Lung (tissue), 12 donors: ENCODE results near the gene RABEPK. TPM values are rescaled to one million over a fixed set of nuclear protein-coding genes. Genes with fewer than 3 reads are reported as not detected.

Experiments used
- ATAC-seq: fragments of 200-7000 bp; cut with Tn5 transposase; one replicate; pipeline ENCODE4 v1.9.1; 2020; ENCODE audit warnings: moderate number of reproducible peaks; ENCODE audit not compliant: insufficient read depth, low FRiP score
- DNase-seq, 3 donors: peaks; one replicate each; pipeline ENCODE4 v3.0.0-alpha.2; 2013 to 2017
- H3K27ac ChIP-seq, 2 donors: one replicate each; pipeline ENCODE4 v1.5.1; 2013; ENCODE audit warnings: mild to moderate bottlenecking in 2 of 2, moderate library complexity in 2 of 2, control low read depth in 1 of 2, inconsistent platforms in 1 of 2, low read depth in 1 of 2, low read length in 1 of 2
- H3K27me3 ChIP-seq, 3 donors: one replicate each; pipeline ENCODE4 v1.5.1; 2013; ENCODE audit warnings: low read length in 2 of 3; ENCODE audit not compliant: control insufficient read depth in 3 of 3, insufficient read depth in 3 of 3
- H3K36me3 ChIP-seq, 4 donors: one replicate each; pipeline ENCODE4 v1.5.1; 2013; ENCODE audit warnings: low read length in 4 of 4, mild to moderate bottlenecking in 1 of 4, moderate library complexity in 1 of 4; ENCODE audit not compliant: control insufficient read depth in 4 of 4, insufficient read depth in 4 of 4
- H3K4me1 ChIP-seq, 5 donors: one replicate each; pipeline ENCODE4 v1.5.1; 2013; ENCODE audit warnings: low read length in 5 of 5, mild to moderate bottlenecking in 2 of 5, moderate library complexity in 1 of 5; ENCODE audit not compliant: control insufficient read depth in 5 of 5, insufficient read depth in 5 of 5
- H3K4me3 ChIP-seq: one replicate; pipeline ENCODE4 v1.5.1; 2013; ENCODE audit warnings: mild to moderate bottlenecking, control low read depth, moderate library complexity
- H3K9ac ChIP-seq, 2 donors: one replicate each; pipeline ENCODE4 v1.5.1; 2013; ENCODE audit warnings: low read length in 2 of 2, control low read depth in 1 of 2; ENCODE audit not compliant: insufficient read depth in 1 of 2
- H3K9me3 ChIP-seq, 4 donors: one replicate each; pipeline ENCODE4 v1.5.1; 2013; ENCODE audit warnings: low read length in 3 of 4, mild to moderate bottlenecking in 1 of 4, moderate library complexity in 1 of 4; ENCODE audit not compliant: control insufficient read depth in 4 of 4, insufficient read depth in 3 of 4
- CTCF ChIP-seq: IDR thresholded peaks from 2 replicates; pipeline ENCODE4 v1.5.1; 2012; ENCODE audit warnings: mild to moderate bottlenecking; ENCODE audit errors: control extremely low read depth, extremely low read depth
- WGBS, 2 donors: extraction: QIAGEN DNeasy Blood & Tissue Kit; methylation state at CpG; one replicate each; pipeline ENCODE4 v1.1.7; 2013; 5-methylcytosine and 5-hydroxymethylcytosine counted together
- polyA plus RNA-seq, 2 donors: library from polyadenylated mRNA; stranded (reverse); fragments of 200-250 nt; gene quantifications; one replicate each; pipeline ENCODE4 v1.2.1, GENCODE V29; 2013
- total RNA-seq, 2 donors: library from RNA; depleted of rRNA in 1 of 2; stranded (reverse); fragments of >200 nt in 1 of 2; gene quantifications; one replicate each; pipeline ENCODE4 v1.2.1, GENCODE V29; 2014 to 2021
- donor health status: control.
- donor health status: control.
- donor health status: Bipolar disorder and iron deficiency.
- donor health status: healthy.
- donor health status: DM: yes; HTN: yes; CAD: no.

The RABEPK gene
- total and polyA plus RNA-seq, 4 donors: 10.4 to 31.0 (median 17.8) TPM

GRCh38 chr9:125238915-125239446 lies 38.6 kb downstream of the RABEPK start:
- ATAC-seq: no peak
- Histone ChIP-seq H3K36me3 (peaks cover 21 to 50% (median 40%) of the 10 kb centered on the region in 4 donors), H3K27ac (no peak overlapping the region), H3K4me3 (peak overlapping the region; percentile 28), H3K4me1 (peaks cover 0 to 45% (median 12%) of the 10 kb centered on the region in 5 donors), H3K9ac (peak overlapping the region in 1 of 2 donors; percentile 23), H3K27me3 (no peaks in the 10 kb centered on the region), H3K9me3 (no peaks in the 10 kb centered on the region)
- no peak for DNase-seq
- WGBS, 2 donors: 71% methylated on average over 14 of the region's 14 CpGs
- TF ChIP-seq CTCF: no peak

GRCh38 chr9:125239631-125240597 lies 39.6 kb downstream of the RABEPK start:
- Histone ChIP-seq H3K4me1 (peaks cover 0 to 45% (median 12%) of the 10 kb centered on the region in 5 donors), H3K36me3 (peaks cover 15 to 50% (median 37%) of the 10 kb centered on the region in 4 donors), H3K27ac (peak overlapping the region in 1 of 2 donors; percentile 87), H3K9me3 (no peaks in the 10 kb centered on the region), H3K4me3 (peak overlapping the region; percentile 98), H3K9ac (peak overlapping the region; percentile 94 to 96), H3K27me3 (no peaks in the 10 kb centered on the region)
- WGBS, 2 donors: 12 to 17% methylated on average over 8 of the region's 8 CpGs
- ATAC-seq (no peak), DNase-seq (no peak)
- TF ChIP-seq CTCF: no peak

GRCh38 chr9:125240649-125240999 lies 40.3 kb downstream of the RABEPK start:
- ATAC-seq (peak; percentile 15), DNase-seq (peak in 1 of 3 donors; percentile 48)
- Histone ChIP-seq H3K9ac (peak overlapping the region; percentile 94 to 96), H3K27ac (peak overlapping the region; percentile 87 to 97), H3K9me3 (no peaks in the 10 kb centered on the region), H3K36me3 (peaks cover 15 to 43% (median 33%) of the 10 kb centered on the region in 4 donors), H3K4me1 (peaks cover 0 to 43% (median 12%) of the 10 kb centered on the region in 5 donors), H3K27me3 (no peaks in the 10 kb centered on the region), H3K4me3 (peak overlapping the region; percentile 98)
- 0% methylated on average over 33 of the region's 33 CpGs for WGBS, 2 donors
- no peak for TF ChIP-seq CTCF
